A673 (cell line): ENCODE data around the gene RGPD3. TPM values are rescaled to one million over a fixed set of nuclear protein-coding genes. Genes with fewer than 3 reads are reported as not detected.

Experiments used
- BruUV-seq: library from RNA; stranded (reverse); fragments of 400-500 nt; replicated peaks from 2 replicates; lab custom pipeline; 2021; lab: Mats Ljungman, UMichigan
- CTCF ChIA-PET: fragments of 300-600 bp; sonication (Branson Sonifier 250); formaldehyde crosslinking; loops from one replicate; lab custom pipeline; 2022; ENCODE audit warnings: antibody characterized with exemption; lab: Charles Lee
- POLR2A ChIA-PET: fragments of 300-600 bp; sonication (Branson Sonifier 250); formaldehyde crosslinking; loops from one replicate; lab custom pipeline; 2022; ENCODE audit warnings: antibody characterized with exemption; ENCODE audit not compliant: low non-redundant PET; lab: Charles Lee
- DNase-seq: peaks from one replicate; pipeline ENCODE4 v3.0.0-alpha.2; 2015; ENCODE audit warnings: low spot score
- H3K27ac ChIP-seq: fragments of 200-600 bp; sonication (generic); 2 replicates; pipeline ENCODE4 v1.5.1; 2016; ENCODE audit warnings: mixed run types, low read depth, mild to moderate bottlenecking, mixed read lengths, antibody characterized with exemption, low read length; ENCODE audit not compliant: poor library complexity, severe bottlenecking
- H3K27me3 ChIP-seq: fragments of 200-600 bp; sonication (generic); replicated peaks from 2 replicates; pipeline ENCODE4 v1.6.1; 2017; ENCODE audit warnings: mixed run types, low read depth, mild to moderate bottlenecking, mixed read lengths, antibody characterized with exemption, low read length; ENCODE audit not compliant: insufficient read depth, poor library complexity
- H3K36me3 ChIP-seq: fragments of 200-600 bp; sonication (generic); 2 replicates; pipeline ENCODE4 v1.6.1; 2016; ENCODE audit warnings: mixed run types, mild to moderate bottlenecking, mixed read lengths, antibody characterized with exemption, low read length; ENCODE audit not compliant: insufficient read depth, poor library complexity, severe bottlenecking
- H3K4me1 ChIP-seq: fragments of 200-600 bp; sonication (generic); 2 replicates; pipeline ENCODE4 v1.6.1; 2017; ENCODE audit warnings: mixed run types, mild to moderate bottlenecking, mixed read lengths, antibody characterized with exemption, low read length; ENCODE audit not compliant: insufficient read depth, poor library complexity, severe bottlenecking
- H3K4me3 ChIP-seq: fragments of 200-600 bp; sonication (generic); 2 replicates; pipeline ENCODE4 v1.5.1; 2016; ENCODE audit warnings: low read depth, mixed run types, mild to moderate bottlenecking, mixed read lengths, low read length; ENCODE audit not compliant: poor library complexity, severe bottlenecking
- H3K9me3 ChIP-seq: fragments of 200-600 bp; sonication (generic); 2 replicates; pipeline ENCODE4 v1.6.1; 2016; ENCODE audit warnings: mixed run types, low read depth, mild to moderate bottlenecking, mixed read lengths, antibody characterized with exemption, low read length; ENCODE audit not compliant: poor library complexity, severe bottlenecking
- EZH2 ChIP-seq: fragments of 200-600 bp; sonication (generic); IDR thresholded peaks from 2 replicates; pipeline ENCODE4 v1.6.1; 2017; ENCODE audit warnings: borderline replicate concordance, low read depth, mild to moderate bottlenecking, mixed read lengths, antibody characterized with exemption, low read length; ENCODE audit not compliant: poor library complexity, severe bottlenecking
- intact Hi-C: fragments of 100-400 bp; cut with micrococcal nuclease; formaldehyde crosslinking; loops from one replicate; pipeline ENCODE4 v1.10.0; 2022; ENCODE audit not compliant: unreplicated experiment
- total RNA-seq: library from RNA; stranded (reverse); gene quantifications from 2 replicates; pipeline ENCODE4 v1.2.3, GENCODE V29; 2021
- TF ChIP-seq, protein P1 (sequence below): fragments of 300-800, 200-600 bp; sonication (generic); conservative IDR thresholded peaks from 2 replicates; pipeline ENCODE4 v1.5.1; 2017; ENCODE audit warnings: low read depth, mild to moderate bottlenecking, antibody characterized with exemption, low read length, moderate library complexity, mixed read lengths

RGPD3 gene
- total RNA-seq, 1 experiment from 2014 or later = 0.30 TPM

GRCh38 chr2:106366204-106366885, 101.9 kb downstream of the RGPD3 start:
- ChIA-PET POLR2A (no interaction called here), CTCF (no interaction called here)
- H3K4me3 ChIP-seq = no peak overlapping the region
- BruUV-seq = no TSS peak
- no peak overlapping the region for H3K27ac ChIP-seq
- no peaks in the 10 kb centered on the region for H3K36me3 ChIP-seq
- no peak for DNase-seq
- H3K27me3 ChIP-seq = no peaks in the 10 kb centered on the region
- no peak for TF ChIP-seq EZH2
- TF ChIP-seq, protein P1, sequence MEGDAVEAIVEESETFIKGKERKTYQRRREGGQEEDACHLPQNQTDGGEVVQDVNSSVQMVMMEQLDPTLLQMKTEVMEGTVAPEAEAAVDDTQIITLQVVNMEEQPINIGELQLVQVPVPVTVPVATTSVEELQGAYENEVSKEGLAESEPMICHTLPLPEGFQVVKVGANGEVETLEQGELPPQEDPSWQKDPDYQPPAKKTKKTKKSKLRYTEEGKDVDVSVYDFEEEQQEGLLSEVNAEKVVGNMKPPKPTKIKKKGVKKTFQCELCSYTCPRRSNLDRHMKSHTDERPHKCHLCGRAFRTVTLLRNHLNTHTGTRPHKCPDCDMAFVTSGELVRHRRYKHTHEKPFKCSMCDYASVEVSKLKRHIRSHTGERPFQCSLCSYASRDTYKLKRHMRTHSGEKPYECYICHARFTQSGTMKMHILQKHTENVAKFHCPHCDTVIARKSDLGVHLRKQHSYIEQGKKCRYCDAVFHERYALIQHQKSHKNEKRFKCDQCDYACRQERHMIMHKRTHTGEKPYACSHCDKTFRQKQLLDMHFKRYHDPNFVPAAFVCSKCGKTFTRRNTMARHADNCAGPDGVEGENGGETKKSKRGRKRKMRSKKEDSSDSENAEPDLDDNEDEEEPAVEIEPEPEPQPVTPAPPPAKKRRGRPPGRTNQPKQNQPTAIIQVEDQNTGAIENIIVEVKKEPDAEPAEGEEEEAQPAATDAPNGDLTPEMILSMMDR = no peak
- no peaks in the 10 kb centered on the region for H3K4me1 ChIP-seq
- intact Hi-C loops = no loop called here
- no peaks in the 10 kb centered on the region for H3K9me3 ChIP-seq

GRCh38 chr2:106363791-106364190, 104.4 kb downstream of the RGPD3 start:
- no peak for TF ChIP-seq EZH2
- TF ChIP-seq, protein P1 = no peak
- Histone ChIP-seq H3K27ac (no peak overlapping the region), H3K4me1 (no peaks in the 10 kb centered on the region), H3K9me3 (no peaks in the 10 kb centered on the region), H3K4me3 (no peak overlapping the region), H3K27me3 (no peaks in the 10 kb centered on the region), H3K36me3 (no peaks in the 10 kb centered on the region)
- POLR2A ChIA-PET = no interaction called here
- DNase-seq = no peak
- intact Hi-C loops = no loop called here
- BruUV-seq = no TSS peak
- CTCF ChIA-PET = no interaction called here

DNA sequence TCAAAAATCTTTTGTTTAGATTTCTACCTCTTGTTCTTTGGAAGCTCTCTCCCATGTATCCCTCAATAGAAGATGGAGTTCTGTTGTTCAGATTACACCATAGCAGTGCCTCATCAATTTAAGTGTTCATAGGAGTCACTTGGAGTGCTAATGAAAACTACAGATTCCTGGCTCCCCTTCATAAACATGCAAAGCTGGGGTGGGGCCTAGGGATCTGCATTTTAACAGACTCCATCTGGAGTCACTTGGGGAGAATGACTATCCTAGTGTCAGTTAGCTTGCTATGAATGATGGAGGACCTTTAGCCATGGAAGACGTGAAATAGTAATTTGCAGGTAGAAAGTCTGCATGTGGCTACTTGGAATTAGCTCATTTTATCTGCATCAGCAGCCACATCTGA, 105.4 kb downstream of the RGPD3 start:
- H3K9me3 ChIP-seq = no peaks in the 10 kb centered on the region
- no peak overlapping the region for H3K27ac ChIP-seq
- ChIA-PET POLR2A (interaction anchor here (0.7 kb wide), 1 partner anchor 1449 kb away, joined by 10 read pairs; no protein-coding TSS in a partner anchor), CTCF (no interaction called here)
- TF ChIP-seq, protein P1 = no peak
- TF ChIP-seq EZH2 = no peak
- no peak for DNase-seq
- H3K36me3 ChIP-seq = no peaks in the 10 kb centered on the region
- BruUV-seq = no TSS peak
- intact Hi-C loops = no loop called here
- H3K27me3 ChIP-seq = no peaks in the 10 kb centered on the region
- H3K4me3 ChIP-seq = no peak overlapping the region
- no peaks in the 10 kb centered on the region for H3K4me1 ChIP-seq
